ENCODE data around the gene SPAG9. TPM values are rescaled to one million over a fixed set of nuclear protein-coding genes. Genes with fewer than 3 reads are reported as not detected.

Gene SPAG9
- total RNA-seq, 1 donor from 2014 or later = 48.2 TPM

DNA sequence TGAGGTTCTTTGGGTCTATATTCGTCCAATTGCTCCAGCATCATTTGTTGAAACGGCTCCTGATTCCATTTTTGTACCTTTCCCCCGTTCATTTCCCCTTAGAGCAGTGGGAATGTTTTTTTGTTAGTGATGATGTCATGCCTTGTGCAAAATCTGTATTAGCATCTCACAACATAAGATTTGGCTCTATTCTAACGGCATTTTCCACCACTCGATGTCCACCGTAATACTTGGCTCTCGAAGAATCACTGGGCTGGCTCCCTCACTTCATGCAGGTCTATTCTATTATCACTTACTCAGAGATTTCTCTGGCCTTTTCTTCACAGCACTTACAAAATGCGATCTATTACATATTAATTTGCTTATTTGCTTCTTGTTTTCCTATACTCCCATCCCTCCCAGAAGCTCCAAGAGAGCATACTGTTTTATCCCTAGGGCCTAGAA lies 32.1 kb upstream of the SPAG9 start:
- DNase-seq (ENCODE audit: low read depth) = no peak

DNA sequence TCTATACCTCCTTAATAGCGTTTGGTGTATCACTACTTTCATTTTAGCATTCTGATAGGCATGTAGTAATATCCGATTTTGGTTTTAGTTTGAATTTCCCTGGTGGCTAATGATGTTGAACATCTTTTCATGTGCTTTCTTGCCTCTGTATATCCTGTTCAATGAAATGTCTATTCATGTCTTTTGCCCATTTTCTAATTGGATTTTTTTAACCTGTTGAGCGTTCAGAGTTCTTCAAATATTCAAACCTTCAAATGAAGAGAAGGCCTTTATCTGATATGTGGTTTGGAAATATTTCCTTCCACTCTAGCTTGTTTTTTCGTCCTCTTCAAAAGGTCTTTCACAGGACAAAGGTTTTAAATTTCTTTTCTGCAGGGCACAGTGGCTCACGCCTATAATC lies 30.3 kb upstream of the SPAG9 start:
- no peak overlapping the region for H3K4me3 ChIP-seq (ENCODE audit: low read depth, low read length)
- TF ChIP-seq, protein P1, sequence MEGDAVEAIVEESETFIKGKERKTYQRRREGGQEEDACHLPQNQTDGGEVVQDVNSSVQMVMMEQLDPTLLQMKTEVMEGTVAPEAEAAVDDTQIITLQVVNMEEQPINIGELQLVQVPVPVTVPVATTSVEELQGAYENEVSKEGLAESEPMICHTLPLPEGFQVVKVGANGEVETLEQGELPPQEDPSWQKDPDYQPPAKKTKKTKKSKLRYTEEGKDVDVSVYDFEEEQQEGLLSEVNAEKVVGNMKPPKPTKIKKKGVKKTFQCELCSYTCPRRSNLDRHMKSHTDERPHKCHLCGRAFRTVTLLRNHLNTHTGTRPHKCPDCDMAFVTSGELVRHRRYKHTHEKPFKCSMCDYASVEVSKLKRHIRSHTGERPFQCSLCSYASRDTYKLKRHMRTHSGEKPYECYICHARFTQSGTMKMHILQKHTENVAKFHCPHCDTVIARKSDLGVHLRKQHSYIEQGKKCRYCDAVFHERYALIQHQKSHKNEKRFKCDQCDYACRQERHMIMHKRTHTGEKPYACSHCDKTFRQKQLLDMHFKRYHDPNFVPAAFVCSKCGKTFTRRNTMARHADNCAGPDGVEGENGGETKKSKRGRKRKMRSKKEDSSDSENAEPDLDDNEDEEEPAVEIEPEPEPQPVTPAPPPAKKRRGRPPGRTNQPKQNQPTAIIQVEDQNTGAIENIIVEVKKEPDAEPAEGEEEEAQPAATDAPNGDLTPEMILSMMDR (conservative IDR thresholded peaks at IDR 0.05; ENCODE audit: low read depth, low read length) = no peak
- no peak for DNase-seq (ENCODE audit: low read depth)

More for the DNA sequence above, 32.1 kb upstream of the SPAG9 start:
- H3K4me3 ChIP-seq (ENCODE audit: low read depth, low read length) = peak overlapping the region; percentile 46
- TF ChIP-seq, protein P1 (conservative IDR thresholded peaks at IDR 0.05; ENCODE audit: low read depth, low read length) = no peak

DNA sequence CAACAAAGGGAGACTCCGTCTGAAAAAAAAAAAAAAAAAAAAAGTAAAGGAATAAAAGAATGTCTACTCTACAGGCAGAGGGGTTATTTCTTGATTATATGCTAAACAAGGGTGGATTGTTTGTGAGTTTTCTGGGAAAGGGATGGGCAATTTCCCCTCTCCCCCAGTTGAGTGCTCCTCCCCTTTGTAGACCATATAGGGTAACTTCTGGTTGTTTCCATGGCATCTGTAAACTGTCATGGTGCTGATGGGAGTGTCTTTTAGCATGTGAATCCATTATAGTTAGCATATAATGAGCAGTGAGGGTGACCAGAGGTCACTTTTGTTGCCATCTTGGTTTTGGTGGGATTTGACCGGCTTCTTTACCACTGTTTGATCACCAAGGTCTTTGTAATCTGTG lies 28.5 kb upstream of the SPAG9 start:
- TF ChIP-seq, protein P1 (conservative IDR thresholded peaks at IDR 0.05; ENCODE audit: low read depth, low read length) = no peak
- DNase-seq (ENCODE audit: low read depth) = no peak
- H3K4me3 ChIP-seq (ENCODE audit: low read depth, low read length) = no peak overlapping the region

DNA sequence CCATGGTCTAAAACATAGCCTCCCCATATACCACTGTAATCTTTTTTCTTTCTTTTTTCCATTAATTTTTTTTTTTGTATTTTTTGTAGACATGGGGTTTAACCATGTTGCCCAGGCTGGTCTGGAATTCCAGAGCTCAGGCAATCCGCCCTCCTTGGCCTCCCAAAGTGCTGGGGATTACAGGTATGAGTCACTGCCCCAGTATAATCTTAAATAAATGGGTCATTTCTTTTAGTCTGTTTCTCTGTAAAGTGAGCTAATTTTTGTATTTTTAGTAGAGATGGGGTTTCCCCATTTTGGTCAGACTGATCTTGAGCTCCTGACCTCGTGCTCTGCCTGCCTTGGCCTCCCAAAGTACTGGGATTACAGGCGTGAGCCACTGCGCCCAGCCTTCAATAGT lies 27.0 kb upstream of the SPAG9 start:
- H3K4me3 ChIP-seq (ENCODE audit: low read depth, low read length) = no peak overlapping the region
- TF ChIP-seq, protein P1 (conservative IDR thresholded peaks at IDR 0.05; ENCODE audit: low read depth, low read length) = no peak
- no peak for DNase-seq (ENCODE audit: low read depth)

DNA sequence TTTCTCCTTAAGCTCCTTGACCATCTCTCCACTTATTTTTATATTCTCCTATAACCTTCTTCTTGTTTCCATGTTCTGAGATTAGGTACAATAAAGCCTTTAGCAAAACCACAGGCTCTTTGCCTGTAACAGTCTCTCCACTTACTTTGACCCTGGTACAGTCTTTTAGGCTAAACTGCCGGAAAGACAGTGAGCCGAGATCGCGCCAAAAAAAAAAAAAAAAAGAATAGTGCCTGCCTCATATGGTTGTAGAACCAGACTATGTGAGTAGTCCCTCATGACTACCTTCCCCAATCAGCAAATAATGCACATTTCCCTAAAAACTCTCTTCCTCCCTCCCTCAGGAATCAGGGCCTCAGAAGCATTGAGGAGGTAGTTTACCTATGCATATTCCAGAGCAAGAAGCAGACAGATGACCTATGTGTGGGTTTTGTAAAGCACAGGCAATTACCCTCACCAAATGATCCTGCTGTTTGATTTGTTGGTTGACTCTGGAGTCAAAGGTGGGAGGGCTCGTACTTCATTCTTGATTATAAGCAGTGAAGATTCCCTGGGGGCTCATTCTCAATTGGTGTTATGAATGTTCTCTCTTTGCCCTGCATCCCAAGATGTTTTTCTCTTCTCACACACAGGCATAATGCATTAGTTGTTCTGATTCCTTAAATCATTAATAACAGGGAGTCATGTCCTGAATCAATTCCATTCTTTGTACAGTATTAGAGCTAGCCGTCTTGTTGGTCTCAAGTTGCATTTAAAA lies 23.8 kb upstream of the SPAG9 start:
- no peak overlapping the region for H3K4me3 ChIP-seq (ENCODE audit: low read depth, low read length)
- DNase-seq (ENCODE audit: low read depth) = no peak
- TF ChIP-seq, protein P1 (conservative IDR thresholded peaks at IDR 0.05; ENCODE audit: low read depth, low read length) = no peak

- TF ChIP-seq, protein P1 (conservative IDR thresholded peaks at IDR 0.05; ENCODE audit: low read depth, low read length) = no peak
- H3K4me3 ChIP-seq (ENCODE audit: low read depth, low read length) = no peak overlapping the region
- no peak for DNase-seq (ENCODE audit: low read depth)
Observed at GRCh38 chr17:51142597-51142996, 21.9 kb upstream of the SPAG9 start.

DNA sequence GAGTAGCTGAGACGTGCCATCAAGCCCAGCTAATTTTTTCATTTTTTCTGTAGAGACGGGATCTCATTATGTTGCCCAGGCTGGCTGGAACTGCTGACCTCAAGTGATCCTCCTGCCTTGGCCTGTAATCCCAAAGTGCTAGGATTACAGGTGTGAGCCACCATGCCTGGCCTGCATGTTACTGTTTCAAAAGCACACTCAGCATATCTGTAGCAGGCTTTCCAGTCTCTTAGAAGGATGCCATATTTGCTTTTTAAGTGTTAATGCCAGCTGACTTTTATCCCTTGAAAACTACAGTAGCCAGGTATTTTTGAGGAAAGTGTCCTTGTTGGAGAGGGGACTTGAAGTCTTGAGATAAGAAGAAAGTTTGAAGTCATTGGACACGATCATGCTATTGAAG lies 15.3 kb upstream of the SPAG9 start:
- TF ChIP-seq, protein P1 (conservative IDR thresholded peaks at IDR 0.05; ENCODE audit: low read depth, low read length) = no peak
- DNase-seq (ENCODE audit: low read depth) = no peak
- H3K4me3 ChIP-seq (ENCODE audit: low read depth, low read length) = no peak overlapping the region
